NT2/D1 (cell line): ENCODE results near the gene TBX2.

ENCODE experiments used
- DNase-seq: peaks from one replicate; pipeline ENCODE4 v3.0.0-alpha.2; 2011; ENCODE audit warnings: low read depth, low spot score
- H3K27me3 ChIP-seq: 2 replicates; pipeline ENCODE4 v1.6.0; 2011; ENCODE audit warnings: mild to moderate bottlenecking; ENCODE audit not compliant: insufficient read length, insufficient read depth
- H3K36me3 ChIP-seq: 2 replicates; pipeline ENCODE4 v1.6.1; 2011; ENCODE audit warnings: mild to moderate bottlenecking, low read length, mixed read lengths; ENCODE audit not compliant: insufficient read depth, insufficient read length
- H3K4me1 ChIP-seq: 2 replicates; pipeline ENCODE4 v1.5.1; 2011; ENCODE audit not compliant: insufficient read depth, insufficient read length
- H3K4me3 ChIP-seq: 2 replicates; pipeline ENCODE4 v1.5.1; 2011; ENCODE audit warnings: low read depth; ENCODE audit not compliant: insufficient read length
- H3K9ac ChIP-seq: 2 replicates; pipeline ENCODE4 v1.6.0; 2011; ENCODE audit warnings: low read depth; ENCODE audit not compliant: insufficient read length
- H3K9me3 ChIP-seq: 2 replicates; pipeline ENCODE4 v1.5.1; 2011; ENCODE audit warnings: mild to moderate bottlenecking, low read length; ENCODE audit not compliant: insufficient read depth
- SUZ12 ChIP-seq: IDR thresholded peaks from 2 replicates; pipeline ENCODE4 v1.6.1; 2011; ENCODE audit not compliant: insufficient read length, insufficient read depth; ENCODE audit errors: extremely low read depth
- YY1 ChIP-seq: IDR thresholded peaks from 2 replicates; pipeline ENCODE4 v1.6.1; 2011; ENCODE audit not compliant: insufficient read length, insufficient read depth
- ZNF274 ChIP-seq: IDR thresholded peaks from 2 replicates; pipeline ENCODE4 v1.6.1; 2011; ENCODE audit warnings: mild to moderate bottlenecking, low read depth, low read length

The TBX2 gene

DNA sequence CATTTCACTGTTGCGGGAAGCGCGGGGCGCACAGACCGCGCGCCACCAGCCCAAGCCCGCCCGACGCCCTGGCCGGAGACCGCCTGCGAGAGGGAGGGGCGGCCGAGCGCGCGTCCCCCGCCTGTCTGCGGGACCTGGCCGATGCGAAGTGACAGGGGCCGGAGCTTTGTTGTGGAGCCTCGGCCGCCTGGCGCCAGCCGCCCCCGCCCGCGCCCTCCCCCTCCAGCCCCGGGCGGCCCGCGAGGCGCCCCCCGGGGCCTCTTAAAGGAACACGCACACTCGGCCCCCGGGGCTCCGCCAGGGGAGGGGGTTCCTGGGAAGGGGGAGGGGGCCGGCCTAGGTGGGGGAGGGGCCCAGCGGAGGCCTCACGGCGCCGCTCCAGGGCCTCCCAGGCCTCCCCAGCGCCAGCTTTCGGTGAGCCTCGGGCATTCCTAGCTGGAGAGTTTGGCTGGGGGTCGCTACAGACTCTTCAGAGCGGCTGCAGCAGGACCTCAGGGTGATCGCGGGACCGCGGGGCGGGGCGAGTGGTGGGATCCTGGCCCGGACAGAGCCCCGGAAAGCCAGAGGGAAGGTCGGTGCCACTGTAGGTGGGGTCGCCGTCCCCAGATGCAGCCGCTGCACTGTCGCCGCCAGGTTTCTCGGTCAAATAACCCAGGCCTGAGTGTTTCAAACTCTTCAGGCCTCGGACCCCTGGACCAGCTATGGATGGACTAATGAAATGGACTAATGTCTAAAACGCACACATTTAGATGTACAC is 2.4 kb upstream of the TBX2 start:
- TF ChIP-seq ZNF274 (no peak), SUZ12 (peak; percentile 1)
- peak overlapping the region; percentile 28 for H3K4me3 ChIP-seq
- H3K9me3 ChIP-seq = no peaks in the 10 kb centered on the region
- H3K36me3 ChIP-seq = no peaks in the 10 kb centered on the region
- H3K9ac ChIP-seq = peak overlapping the region; percentile 70
- no peak for DNase-seq
- peaks cover 78% of the 10 kb centered on the region for H3K27me3 ChIP-seq
- H3K4me1 ChIP-seq = peaks cover 26% of the 10 kb centered on the region

- Histone ChIP-seq H3K9ac (peak overlapping the region; percentile 56), H3K4me3 (peak overlapping the region; percentile 49)
Measured at GRCh38 chr17:61398721-61399130, 917 bp upstream of the TBX2 start.

DNA sequence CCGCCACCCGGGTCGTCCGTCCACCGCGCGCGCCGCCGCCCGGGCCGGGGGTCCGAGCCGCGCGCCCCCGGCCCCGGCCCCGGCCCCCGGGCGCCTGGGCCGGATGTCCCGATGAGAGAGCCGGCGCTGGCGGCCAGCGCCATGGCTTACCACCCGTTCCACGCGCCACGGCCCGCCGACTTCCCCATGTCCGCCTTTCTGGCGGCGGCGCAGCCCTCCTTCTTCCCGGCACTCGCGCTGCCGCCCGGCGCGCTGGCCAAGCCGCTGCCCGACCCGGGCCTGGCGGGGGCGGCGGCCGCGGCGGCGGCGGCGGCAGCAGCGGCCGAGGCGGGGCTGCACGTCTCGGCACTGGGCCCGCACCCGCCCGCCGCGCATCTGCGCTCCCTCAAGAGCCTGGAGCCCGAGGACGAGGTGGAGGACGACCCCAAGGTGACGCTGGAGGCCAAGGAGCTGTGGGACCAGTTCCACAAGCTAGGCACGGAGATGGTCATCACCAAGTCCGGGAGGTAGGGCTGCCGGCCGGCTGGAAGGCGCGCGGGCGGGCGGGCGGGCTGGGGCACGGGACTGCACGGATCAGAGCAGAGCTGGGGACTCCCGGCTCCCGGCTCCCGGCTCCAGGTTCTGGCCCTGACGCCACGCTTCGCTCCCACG is 548 bp downstream of the TBX2 start:
- no peak for DNase-seq
- H3K4me3 ChIP-seq = peak overlapping the region; percentile 36
- peaks cover 97% of the 10 kb centered on the region for H3K27me3 ChIP-seq

More at GRCh38 chr17:61398721-61399130, 917 bp upstream of the TBX2 start:
- DNase-seq = no peak
- TF ChIP-seq SUZ12 = peak; percentile 73
- no peak for TF ChIP-seq YY1
- peaks cover 31% of the 10 kb centered on the region for H3K4me1 ChIP-seq
- no peaks in the 10 kb centered on the region for H3K36me3 ChIP-seq
- no peaks in the 10 kb centered on the region for H3K9me3 ChIP-seq
- peaks cover 87% of the 10 kb centered on the region for H3K27me3 ChIP-seq

GRCh38 chr17:61400717-61401388 is 1.2 kb downstream of the TBX2 start:
- peak overlapping the region; percentile 12 for H3K4me3 ChIP-seq
- no peaks in the 10 kb centered on the region; the same call in 1 of the 2 replicates for H3K9me3 ChIP-seq
- peaks cover 97% of the 10 kb centered on the region for H3K27me3 ChIP-seq
- H3K4me1 ChIP-seq = peaks cover 42% of the 10 kb centered on the region
- H3K9ac ChIP-seq = no peak overlapping the region
- TF ChIP-seq SUZ12 = peak; percentile 26
- TF ChIP-seq ZNF274 = no peak
- no peak for TF ChIP-seq YY1
- no peaks in the 10 kb centered on the region for H3K36me3 ChIP-seq
- DNase-seq = no peak

More for the DNA sequence above, 548 bp downstream of the TBX2 start:
- H3K9ac ChIP-seq = peak overlapping the region; percentile 61
- no peaks in the 10 kb centered on the region for H3K36me3 ChIP-seq
- no peaks in the 10 kb centered on the region for H3K9me3 ChIP-seq
- TF ChIP-seq SUZ12 (peak; percentile 67), ZNF274 (no peak)
- H3K4me1 ChIP-seq = peaks cover 37% of the 10 kb centered on the region

- H3K36me3 ChIP-seq = no peaks in the 10 kb centered on the region
- TF ChIP-seq SUZ12 (peak; percentile 73), ZNF274 (no peak), YY1 (no peak)
- H3K9ac ChIP-seq = no peak overlapping the region
- peaks cover 40% of the 10 kb centered on the region for H3K4me1 ChIP-seq
- no peak overlapping the region for H3K4me3 ChIP-seq
- H3K27me3 ChIP-seq = peaks cover 97% of the 10 kb centered on the region
- DNase-seq = no peak
- no peaks in the 10 kb centered on the region; the same call in 1 of the 2 replicates for H3K9me3 ChIP-seq
Measured at GRCh38 chr17:61401389-61402072, 1.9 kb downstream of the TBX2 start.

DNA sequence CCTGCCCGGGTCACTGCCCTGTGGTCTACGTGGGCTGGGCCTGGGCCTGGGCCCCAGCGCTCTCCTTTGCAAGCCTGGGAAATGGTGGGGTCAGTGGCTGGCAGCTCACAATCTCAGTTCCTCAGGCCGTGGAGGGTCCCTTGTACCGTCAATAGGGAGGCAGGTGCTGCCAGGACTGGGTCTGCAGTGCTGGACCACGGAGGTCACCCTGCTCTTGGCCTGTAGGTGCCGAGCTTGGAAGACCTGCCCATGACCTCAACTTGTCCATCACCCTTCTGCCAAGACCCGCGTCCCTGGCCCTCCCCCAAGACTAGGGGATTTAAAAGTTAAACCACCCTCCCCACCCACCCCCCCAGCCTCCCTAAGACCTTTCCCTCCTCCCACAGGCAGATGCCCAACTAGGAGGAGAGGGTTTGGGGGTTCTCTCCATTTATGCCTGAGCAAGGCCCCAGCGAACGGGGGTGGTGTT is 2.5 kb downstream of the TBX2 start:
- H3K4me3 ChIP-seq = no peak overlapping the region
- H3K9ac ChIP-seq = no peak overlapping the region
- no peaks in the 10 kb centered on the region; the same call in 1 of the 2 replicates for H3K9me3 ChIP-seq
- no peaks in the 10 kb centered on the region for H3K36me3 ChIP-seq
- no peak for DNase-seq
- TF ChIP-seq YY1 = no peak
- no peak for TF ChIP-seq SUZ12
- no peak for TF ChIP-seq ZNF274
- H3K27me3 ChIP-seq = peaks cover 97% of the 10 kb centered on the region
- H3K4me1 ChIP-seq = peaks cover 37% of the 10 kb centered on the region
